ENCODE measurements around the gene LHX8. TPM values are rescaled to one million over a fixed set of nuclear protein-coding genes. Genes with fewer than 3 reads are reported as not detected.

The LHX8 gene
- total and polyA plus RNA-seq, 9 of the 15 experiments (the other 6 are each of a cell fraction or from before 2014, with no cell fraction given), result not detected

DNA sequence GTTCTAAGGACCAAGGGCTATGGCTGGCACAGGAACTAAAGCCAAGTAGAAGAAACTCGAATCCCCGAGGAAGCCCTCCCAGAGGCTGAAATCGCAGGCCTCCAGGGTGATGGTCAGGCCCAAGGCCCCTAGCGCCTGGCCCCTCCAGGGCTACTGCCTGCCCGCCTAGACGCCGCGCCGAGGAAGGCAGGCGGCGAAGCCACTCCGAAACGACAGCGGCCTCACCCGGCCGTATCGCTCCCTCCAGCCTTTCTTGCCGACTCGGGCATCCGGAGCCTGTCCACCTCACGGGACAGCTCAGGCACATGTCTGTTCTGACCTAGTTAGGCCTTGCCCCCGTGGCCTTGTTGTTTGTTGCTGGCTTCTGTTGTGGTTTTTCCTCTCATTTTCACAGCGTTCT lies 9.7 kb upstream of the LHX8 start (continued):
- TF ChIP-seq CTCF (IDR thresholded peaks at IDR 0.05 in 2 of 3, conservative IDR thresholded peaks at IDR 0.05 in 1 of 3; ENCODE audit: insufficient read depth in 2 of 3, low read depth in 1 of 3, low read length in 3 of 3) (peak; percentile 37 to 46 (median 45); a peak in 5 of 6 replicates), ASH1L (IDR thresholded peaks at IDR 0.05; ENCODE audit: borderline replicate concordance, low read depth, partially characterized antibody) (no peak), ETV1 (tag; conservative IDR thresholded peaks at IDR 0.05; ENCODE audit: low read depth) (0 out of 2 replicates have a peak, but pooled peaks have one; percentile 22), RAD21 (CRISPR knock-in tag; conservative IDR thresholded peaks at IDR 0.05 in 1 of 2, IDR thresholded peaks at IDR 0.05 in 1 of 2) (peak; percentile 28 to 44)

DNA sequence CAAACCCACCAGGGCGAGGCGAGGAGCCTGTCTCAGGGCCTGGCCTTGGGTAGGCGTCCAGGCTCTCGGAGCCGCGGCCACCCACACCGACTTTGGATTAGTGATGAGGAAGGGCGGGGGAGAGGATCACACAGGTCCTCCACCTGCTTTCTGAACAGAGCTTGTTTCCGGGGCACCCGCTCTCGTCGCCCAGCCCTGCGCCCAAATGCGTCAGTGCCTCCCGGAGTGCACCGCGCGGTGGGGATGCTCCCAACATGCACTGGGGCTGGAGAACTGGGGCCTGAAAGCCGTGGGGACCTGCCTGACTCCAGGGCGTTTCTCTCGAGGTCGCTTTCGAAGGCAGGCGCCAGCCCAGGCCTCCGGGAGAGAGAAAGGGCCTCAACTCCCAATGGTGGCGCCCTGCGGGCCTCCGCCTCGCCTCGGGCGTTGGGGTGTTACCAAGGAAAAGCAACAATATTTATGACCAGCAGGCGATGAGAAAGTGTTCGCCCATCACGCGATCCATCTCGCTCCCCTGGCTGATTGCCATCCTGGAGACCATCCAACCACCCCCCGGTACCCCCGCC lies 8.9 kb upstream of the LHX8 start:
- intact Hi-C loops (cut with micrococcal nuclease), result no loop called here
- WGBS (ENCODE audit: insufficient coverage, low coverage, missing lambda C conversion rate), result 10% methylated on average over 21 of the region's 38 CpGs
- Histone ChIP-seq H3K79me2 (ENCODE audit: control insufficient read depth, insufficient read depth, low read length) (no peaks in the 10 kb centered on the region), H3K4me2 (ENCODE audit: insufficient read depth, low read length) (no peak overlapping the region; the same call in 1 of the 2 replicates), H3K4me3 (no peak overlapping the region), H3K9me3 (replicated peaks; ENCODE audit: control insufficient read depth, insufficient read depth, low read depth, low read length) (no peaks in the 10 kb centered on the region), H3K27ac (ENCODE audit: extremely low read depth, low read depth, low read length) (no peak overlapping the region), H3K9ac (ENCODE audit: insufficient read depth in 1 of 2, low read depth in 2 of 2, low read length in 2 of 2) (no peak overlapping the region), H3K36me3 (ENCODE audit: control insufficient read depth, insufficient read depth, low read length) (no peaks in the 10 kb centered on the region), H3K4me1 (replicated peaks in 1 of 2; ENCODE audit: control insufficient read depth in 2 of 2, insufficient read depth in 2 of 2, low read length in 2 of 2) (peaks cover 0 to 12% of the 10 kb centered on the region in 2 experiments; a peak in 2 of 5 replicates), H3K27me3 (ENCODE audit: control insufficient read depth in 2 of 2, insufficient read depth in 2 of 2, low read length in 2 of 2) (peaks cover 27 to 44% of the 10 kb centered on the region in 2 experiments), H2AFZ (ENCODE audit: low read depth, low read length) (peak overlapping the region; percentile 54; the same call in 1 of the 2 replicates), H4K20me1 (replicated peaks; ENCODE audit: control insufficient read depth, insufficient read depth, low read length) (no peaks in the 10 kb centered on the region), H3K9me1 (ENCODE audit: control insufficient read depth, insufficient read depth, low read length) (no peaks in the 10 kb centered on the region)
- in situ Hi-C loops (cut with MboI), result no loop called here
- ChIA-PET CTCF (ENCODE audit: low intra/inter-chr PET ratio) (no interaction called here), POLR2A (no interaction called here)
- FAIRE-seq, result no peak
- no TSS peak for BruUV-seq (replicated peaks)
- peak; percentile 70 for ATAC-seq
- DNase-seq (ENCODE audit: extremely low read depth in 1 of 4, low spot score in 3 of 4), result no peak
- no peak for TF ChIP-seq ZNF324 (CRISPR knock-in tag; IDR thresholded peaks at IDR 0.05)
- no peak for TF ChIP-seq EP400 (IDR thresholded peaks at IDR 0.05)
- TF ChIP-seq E2F3 (CRISPR knock-in tag; IDR thresholded peaks at IDR 0.05), result no peak
- TF ChIP-seq, protein P1, sequence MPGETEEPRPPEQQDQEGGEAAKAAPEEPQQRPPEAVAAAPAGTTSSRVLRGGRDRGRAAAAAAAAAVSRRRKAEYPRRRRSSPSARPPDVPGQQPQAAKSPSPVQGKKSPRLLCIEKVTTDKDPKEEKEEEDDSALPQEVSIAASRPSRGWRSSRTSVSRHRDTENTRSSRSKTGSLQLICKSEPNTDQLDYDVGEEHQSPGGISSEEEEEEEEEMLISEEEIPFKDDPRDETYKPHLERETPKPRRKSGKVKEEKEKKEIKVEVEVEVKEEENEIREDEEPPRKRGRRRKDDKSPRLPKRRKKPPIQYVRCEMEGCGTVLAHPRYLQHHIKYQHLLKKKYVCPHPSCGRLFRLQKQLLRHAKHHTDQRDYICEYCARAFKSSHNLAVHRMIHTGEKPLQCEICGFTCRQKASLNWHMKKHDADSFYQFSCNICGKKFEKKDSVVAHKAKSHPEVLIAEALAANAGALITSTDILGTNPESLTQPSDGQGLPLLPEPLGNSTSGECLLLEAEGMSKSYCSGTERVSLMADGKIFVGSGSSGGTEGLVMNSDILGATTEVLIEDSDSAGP (CRISPR knock-in tag; IDR thresholded peaks at IDR 0.05), result no peak
- TF ChIP-seq, protein P2, sequence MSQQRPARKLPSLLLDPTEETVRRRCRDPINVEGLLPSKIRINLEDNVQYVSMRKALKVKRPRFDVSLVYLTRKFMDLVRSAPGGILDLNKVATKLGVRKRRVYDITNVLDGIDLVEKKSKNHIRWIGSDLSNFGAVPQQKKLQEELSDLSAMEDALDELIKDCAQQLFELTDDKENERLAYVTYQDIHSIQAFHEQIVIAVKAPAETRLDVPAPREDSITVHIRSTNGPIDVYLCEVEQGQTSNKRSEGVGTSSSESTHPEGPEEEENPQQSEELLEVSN (IDR thresholded peaks at IDR 0.05; ENCODE audit: borderline replicate concordance in 1 of 2, extremely low read depth in 1 of 2, insufficient read depth in 1 of 2, insufficient read length in 1 of 2, low read depth in 1 of 2, low read length in 1 of 2, poor library complexity in 1 of 2, severe bottlenecking in 1 of 2), result peak in 1 of 2 experiments; percentile 25
- TF ChIP-seq ZNF778 (CRISPR knock-in tag; IDR thresholded peaks at IDR 0.05), result no peak
- TF ChIP-seq SMAD3 (CRISPR knock-in tag; conservative IDR thresholded peaks at IDR 0.05), result no peak
- TF ChIP-seq ZNF143 (CRISPR knock-in tag; IDR thresholded peaks at IDR 0.05), result peak; percentile 59
- TF ChIP-seq DPF2 (IDR thresholded peaks at IDR 0.05), result no peak
- TF ChIP-seq, protein P3, sequence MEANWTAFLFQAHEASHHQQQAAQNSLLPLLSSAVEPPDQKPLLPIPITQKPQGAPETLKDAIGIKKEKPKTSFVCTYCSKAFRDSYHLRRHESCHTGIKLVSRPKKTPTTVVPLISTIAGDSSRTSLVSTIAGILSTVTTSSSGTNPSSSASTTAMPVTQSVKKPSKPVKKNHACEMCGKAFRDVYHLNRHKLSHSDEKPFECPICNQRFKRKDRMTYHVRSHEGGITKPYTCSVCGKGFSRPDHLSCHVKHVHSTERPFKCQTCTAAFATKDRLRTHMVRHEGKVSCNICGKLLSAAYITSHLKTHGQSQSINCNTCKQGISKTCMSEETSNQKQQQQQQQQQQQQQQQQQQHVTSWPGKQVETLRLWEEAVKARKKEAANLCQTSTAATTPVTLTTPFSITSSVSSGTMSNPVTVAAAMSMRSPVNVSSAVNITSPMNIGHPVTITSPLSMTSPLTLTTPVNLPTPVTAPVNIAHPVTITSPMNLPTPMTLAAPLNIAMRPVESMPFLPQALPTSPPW (CRISPR knock-in tag; IDR thresholded peaks at IDR 0.05), result no peak
